H9 (cell line): ENCODE data around the gene AVL9. TPM values are rescaled to one million over a fixed set of nuclear protein-coding genes. Genes with fewer than 3 reads are reported as not detected.
"Not testable (repeated sequence)": the region's sequence is repeated elsewhere in the genome, so short reads cannot be mapped to it uniquely, and the experiment has no call there.

Experiments
- DNase-seq: peaks from one replicate; pipeline ENCODE4 v3.0.0-alpha.2; 2017
- H2AFZ ChIP-seq: one replicate; pipeline ENCODE4 v1.6.1; 2013; ENCODE audit warnings: mild to moderate bottlenecking, low read length, control low read depth, moderate library complexity
- H2AK5ac ChIP-seq: 2 replicates; pipeline ENCODE4 v1.6.1; 2013; ENCODE audit warnings: low read length, control low read depth, mixed read lengths; ENCODE audit not compliant: insufficient read length
- H2BK120ac ChIP-seq: one replicate; pipeline ENCODE4 v1.6.1; 2013; ENCODE audit warnings: low read depth, mild to moderate bottlenecking, low read length, control low read depth, inconsistent platforms; ENCODE audit not compliant: poor library complexity, severe bottlenecking
- H2BK12ac ChIP-seq: 2 replicates; pipeline ENCODE4 v1.6.1; 2013; ENCODE audit warnings: low read length, control low read depth, mixed read lengths, low read depth; ENCODE audit not compliant: insufficient read length
- H2BK15ac ChIP-seq: 2 replicates; pipeline ENCODE4 v1.6.1; 2013; ENCODE audit warnings: low read depth, low read length, control low read depth
- H2BK20ac ChIP-seq: one replicate; pipeline ENCODE4 v1.6.1; 2013; ENCODE audit warnings: low read depth, mild to moderate bottlenecking, low read length, control low read depth, inconsistent platforms; ENCODE audit not compliant: poor library complexity, severe bottlenecking
- H2BK5ac ChIP-seq: 2 replicates; pipeline ENCODE4 v1.6.1; 2013; ENCODE audit warnings: low read length, control low read depth, mixed read lengths; ENCODE audit not compliant: insufficient read length
- H3K14ac ChIP-seq: 2 replicates; pipeline ENCODE4 v1.6.1; 2013; ENCODE audit warnings: low read length, control low read depth; ENCODE audit not compliant: insufficient read depth
- H3K18ac ChIP-seq: 2 replicates; pipeline ENCODE4 v1.6.1; 2013; ENCODE audit warnings: low read depth, mild to moderate bottlenecking, mixed read lengths, low read length, control low read depth; ENCODE audit not compliant: insufficient read length
- H3K23ac ChIP-seq: 2 replicates; pipeline ENCODE4 v1.6.1; 2013; ENCODE audit warnings: low read length, control low read depth, mixed read lengths, low read depth; ENCODE audit not compliant: insufficient read length
- H3K23me2 ChIP-seq: 2 replicates; pipeline ENCODE4 v1.6.1; 2013; ENCODE audit warnings: low read depth, mild to moderate bottlenecking, mixed read lengths, low read length, control low read depth; ENCODE audit not compliant: insufficient read length, poor library complexity, severe bottlenecking
- H3K27ac ChIP-seq: 2 replicates; pipeline ENCODE4 v1.5.1; 2013; ENCODE audit warnings: low read length, control low read depth, mixed read lengths, low read depth; ENCODE audit not compliant: insufficient read length
- H3K27me3 ChIP-seq: 2 replicates; pipeline ENCODE4 v1.6.1; 2013; ENCODE audit warnings: low read length, control low read depth, inconsistent platforms; ENCODE audit not compliant: insufficient read depth
- H3K4ac ChIP-seq: 2 replicates; pipeline ENCODE4 v1.6.1; 2013; ENCODE audit warnings: low read depth, mild to moderate bottlenecking, control low read depth, inconsistent platforms, low read length, moderate library complexity
- H3K4me1 ChIP-seq: 2 replicates; pipeline ENCODE4 v1.6.1; 2013; ENCODE audit warnings: low read length, control low read depth, inconsistent platforms; ENCODE audit not compliant: insufficient read depth
- H3K4me2 ChIP-seq: 2 replicates; pipeline ENCODE4 v1.6.1; 2013; ENCODE audit warnings: low read length, control low read depth, mixed read lengths; ENCODE audit not compliant: insufficient read length, insufficient read depth
- H3K56ac ChIP-seq: 2 replicates; pipeline ENCODE4 v1.6.1; 2013; ENCODE audit warnings: low read depth, mild to moderate bottlenecking, mixed read lengths, low read length, control low read depth; ENCODE audit not compliant: insufficient read length
- H3K79me1 ChIP-seq: 2 replicates; pipeline ENCODE4 v1.6.1; 2013; ENCODE audit warnings: low read depth, mild to moderate bottlenecking, moderate library complexity, low read length, control low read depth, inconsistent platforms; ENCODE audit not compliant: insufficient read depth, poor library complexity, severe bottlenecking
- H3K79me2 ChIP-seq: 2 replicates; pipeline ENCODE4 v1.6.1; 2013; ENCODE audit warnings: low read length, control low read depth, inconsistent platforms; ENCODE audit not compliant: insufficient read depth
- H3K9ac ChIP-seq: 2 replicates; pipeline ENCODE4 v1.6.1; 2013; ENCODE audit warnings: low read length, control low read depth, mixed read lengths; ENCODE audit not compliant: insufficient read length; ENCODE audit errors: extremely low read depth
- H3K9me3 ChIP-seq: one replicate; pipeline ENCODE4 v1.6.1; 2013; ENCODE audit warnings: low read depth, low read length, inconsistent platforms; ENCODE audit not compliant: control insufficient read depth
- H3T11ph ChIP-seq: one replicate; pipeline ENCODE4 v1.6.1; 2013; ENCODE audit warnings: mild to moderate bottlenecking, low read length, control low read depth, inconsistent platforms
- H4K20me1 ChIP-seq: one replicate; pipeline ENCODE4 v1.6.1; 2013; ENCODE audit not compliant: control insufficient read depth, insufficient read length, insufficient read depth
- H4K5ac ChIP-seq: 2 replicates; pipeline ENCODE4 v1.6.1; 2013; ENCODE audit warnings: low read depth, mild to moderate bottlenecking, mixed read lengths, low read length, control low read depth; ENCODE audit not compliant: insufficient read length
- H4K8ac ChIP-seq: replicated peaks from 2 replicates; pipeline ENCODE4 v1.6.1; 2013; ENCODE audit warnings: low read length, control low read depth, mixed read lengths, low read depth; ENCODE audit not compliant: insufficient read length
- H4K91ac ChIP-seq: 2 replicates; pipeline ENCODE4 v1.6.1; 2013; ENCODE audit warnings: low read depth, mild to moderate bottlenecking, moderate library complexity, mixed read lengths, low read length, control low read depth; ENCODE audit not compliant: insufficient read length
- H3K27ac Mint-ChIP-seq, 3 experiments: 2 replicates in 2 of 3; 3 replicates in 1 of 3; pipeline ENCODE4 v1.8.0; 2020 to 2021; ENCODE audit warnings: mixed read lengths in 3 of 3, mild to moderate bottlenecking in 1 of 3, moderate library complexity in 1 of 3
- H3K27me3 Mint-ChIP-seq: 2 replicates; pipeline ENCODE4 v1.8.0; 2021; ENCODE audit warnings: low read depth, mild to moderate bottlenecking, moderate library complexity, mixed read lengths
- H3K36me3 Mint-ChIP-seq, 3 experiments: 2 replicates in 2 of 3; 3 replicates in 1 of 3; pipeline ENCODE4 v1.8.0; 2020 to 2021; ENCODE audit warnings: low read depth in 3 of 3, mixed read lengths in 3 of 3; ENCODE audit not compliant: insufficient read depth in 1 of 3
- H3K4me1 Mint-ChIP-seq, 2 experiments: 2 replicates each; pipeline ENCODE4 v1.8.0; 2020; ENCODE audit warnings: mixed read lengths in 2 of 2
- H3K4me3 Mint-ChIP-seq, 2 experiments: 2 replicates in 1 of 2; 3 replicates in 1 of 2; pipeline ENCODE4 v1.8.0; 2020 to 2021; ENCODE audit warnings: mild to moderate bottlenecking in 2 of 2, mixed read lengths in 2 of 2, moderate library complexity in 1 of 2
- H3K9me3 Mint-ChIP-seq, 2 experiments: 2 replicates in 1 of 2; 3 replicates in 1 of 2; pipeline ENCODE4 v1.8.0; 2020; ENCODE audit warnings: mild to moderate bottlenecking in 2 of 2, mixed read lengths in 2 of 2, moderate library complexity in 1 of 2
- WGBS: extraction: QIAGEN DNeasy Blood & Tissue Kit; methylation state at CpG from one replicate; pipeline ENCODE4 v1.1.7; 2013; ENCODE audit warnings: missing lambda C conversion rate, low lambda C conversion rate, mixed read lengths; ENCODE audit not compliant: insufficient read length; ENCODE audit errors: extremely low coverage; 5-methylcytosine and 5-hydroxymethylcytosine counted together
- total RNA-seq: library from RNA; stranded (reverse); gene quantifications from 2 replicates; pipeline ENCODE4 v1.2.1, GENCODE V29; 2021
- TF ChIP-seq, protein P1 (sequence below): fragments of 200-600 bp; sonication (generic); conservative IDR thresholded peaks from 3 replicates; pipeline ENCODE4 v1.8.0; 2021; ENCODE audit warnings: antibody characterized with exemption, mild to moderate bottlenecking

The AVL9 gene
- total RNA-seq, 1 experiment from 2014 or later: 38.7 TPM

DNA sequence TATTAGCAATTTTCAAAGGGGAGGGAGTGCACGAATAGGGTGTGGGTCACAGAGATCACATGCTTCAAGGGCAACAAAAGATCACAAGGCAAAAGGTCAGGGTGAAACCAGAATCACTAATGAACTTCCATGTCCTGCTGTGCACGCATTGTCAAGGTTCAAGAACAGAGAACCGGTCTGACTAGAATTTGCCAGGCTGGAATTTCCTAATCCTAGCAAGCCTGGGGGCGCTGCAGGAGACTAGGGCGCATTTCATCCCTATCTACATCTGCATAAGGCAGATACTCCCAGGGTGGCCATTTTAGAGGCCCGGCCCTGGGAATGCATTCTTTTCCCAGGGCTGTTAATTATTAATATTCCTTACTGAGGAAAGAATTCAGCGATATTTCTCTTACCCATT, 108.8 kb downstream of the AVL9 start:
- not testable (repeated sequence) for H3K79me2 ChIP-seq, H2BK5ac ChIP-seq, H3K14ac ChIP-seq, H4K5ac ChIP-seq, H3K27ac ChIP-seq, H3K79me1 ChIP-seq, H3T11ph ChIP-seq, H4K8ac ChIP-seq, H3K23ac ChIP-seq, H3K27me3 Mint-ChIP-seq, H3K23me2 ChIP-seq, H3K4me2 ChIP-seq, H2BK20ac ChIP-seq, H3K4me1 ChIP-seq, H2BK15ac ChIP-seq, H4K91ac ChIP-seq, H2BK120ac ChIP-seq, H2AK5ac ChIP-seq, H3K4ac ChIP-seq, H3K4me3 Mint-ChIP-seq, H2AFZ ChIP-seq, H4K20me1 ChIP-seq, H3K56ac ChIP-seq, H3K18ac ChIP-seq, H2BK12ac ChIP-seq, H3K27me3 ChIP-seq, H3K9ac ChIP-seq, H3K9me3 ChIP-seq
- peak; percentile 55 for DNase-seq
- peak overlapping the region; percentile 96 to 98 (median 97) for H3K27ac Mint-ChIP-seq
- TF ChIP-seq, protein P1, sequence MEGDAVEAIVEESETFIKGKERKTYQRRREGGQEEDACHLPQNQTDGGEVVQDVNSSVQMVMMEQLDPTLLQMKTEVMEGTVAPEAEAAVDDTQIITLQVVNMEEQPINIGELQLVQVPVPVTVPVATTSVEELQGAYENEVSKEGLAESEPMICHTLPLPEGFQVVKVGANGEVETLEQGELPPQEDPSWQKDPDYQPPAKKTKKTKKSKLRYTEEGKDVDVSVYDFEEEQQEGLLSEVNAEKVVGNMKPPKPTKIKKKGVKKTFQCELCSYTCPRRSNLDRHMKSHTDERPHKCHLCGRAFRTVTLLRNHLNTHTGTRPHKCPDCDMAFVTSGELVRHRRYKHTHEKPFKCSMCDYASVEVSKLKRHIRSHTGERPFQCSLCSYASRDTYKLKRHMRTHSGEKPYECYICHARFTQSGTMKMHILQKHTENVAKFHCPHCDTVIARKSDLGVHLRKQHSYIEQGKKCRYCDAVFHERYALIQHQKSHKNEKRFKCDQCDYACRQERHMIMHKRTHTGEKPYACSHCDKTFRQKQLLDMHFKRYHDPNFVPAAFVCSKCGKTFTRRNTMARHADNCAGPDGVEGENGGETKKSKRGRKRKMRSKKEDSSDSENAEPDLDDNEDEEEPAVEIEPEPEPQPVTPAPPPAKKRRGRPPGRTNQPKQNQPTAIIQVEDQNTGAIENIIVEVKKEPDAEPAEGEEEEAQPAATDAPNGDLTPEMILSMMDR: peak; percentile 31; the same call in 1 of the 3 replicates
- H3K36me3 Mint-ChIP-seq: peaks cover 26 to 44% (median 31%) of the 10 kb centered on the region in 3 experiments
- H3K4me1 Mint-ChIP-seq: peaks cover 18 to 23% of the 10 kb centered on the region in 2 experiments
- H3K9me3 Mint-ChIP-seq: peaks cover 36 to 39% of the 10 kb centered on the region in 2 experiments
- whole genome bisulfite sequencing: no CpG with 5 or more reads among the region's 7 CpGs
